HT-29 (cell line): ENCODE measurements around the gene PTPRT. TPM values are rescaled to one million over a fixed set of nuclear protein-coding genes. Genes with fewer than 3 reads are reported as not detected.
"Not testable (repeated sequence)": the region's sequence is repeated elsewhere in the genome, so short reads cannot be mapped to it uniquely, and the experiment has no call there.

Experiments used
- DNase-seq: peaks from one replicate; pipeline ENCODE4 v3.0.0-alpha.2; 2015; ENCODE audit warnings: low spot score
- total RNA-seq: library from RNA; depleted of rRNA; stranded (reverse); fragments of >200 nt; shearing (Covaris generic); gene quantifications from 2 replicates; pipeline ENCODE4 v1.2.3, GENCODE V29; 2014

Gene PTPRT
- total RNA-seq, 1 experiment from 2014 or later: not detected

DNA sequence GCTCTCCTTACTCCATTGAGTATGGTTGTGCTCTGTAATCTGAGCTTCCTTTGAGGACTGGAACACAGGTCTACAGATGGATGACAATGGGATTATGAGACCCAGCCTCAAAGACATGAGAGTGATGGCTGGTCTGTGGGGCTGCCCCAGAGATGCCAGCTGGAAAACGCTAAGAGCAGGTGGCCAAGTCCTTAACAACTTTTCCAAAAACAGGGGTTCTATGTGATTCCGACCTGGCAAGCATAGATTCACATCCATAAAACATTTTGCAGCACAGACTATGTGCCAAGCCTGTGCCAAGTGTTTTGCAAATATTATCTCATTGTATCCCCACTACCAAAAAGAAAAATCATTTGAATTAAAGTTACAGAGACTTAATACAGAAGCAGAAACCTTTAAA is 270.4 kb downstream of the PTPRT start:
- DNase-seq: no peak

DNA sequence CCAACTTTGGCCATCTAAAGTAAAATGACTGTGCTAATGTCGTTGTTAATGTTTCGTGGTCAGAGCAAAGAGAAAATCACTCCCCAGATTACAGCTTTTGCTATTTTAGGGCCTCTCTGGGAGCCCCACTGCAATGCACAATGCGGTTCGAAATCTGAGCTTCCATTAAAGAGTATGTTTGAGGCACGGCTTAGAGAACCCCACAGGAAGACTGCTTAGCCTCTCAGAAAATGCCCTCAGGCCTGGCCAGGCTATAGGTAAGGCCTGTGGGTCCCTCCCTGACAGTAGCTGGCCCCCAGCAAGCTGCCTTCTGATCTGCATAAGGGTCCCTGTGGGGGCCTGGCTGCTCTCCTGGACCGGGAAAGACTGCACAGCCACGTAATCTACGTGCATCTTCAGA is 274.6 kb downstream of the PTPRT start:
- no peak for DNase-seq

DNA sequence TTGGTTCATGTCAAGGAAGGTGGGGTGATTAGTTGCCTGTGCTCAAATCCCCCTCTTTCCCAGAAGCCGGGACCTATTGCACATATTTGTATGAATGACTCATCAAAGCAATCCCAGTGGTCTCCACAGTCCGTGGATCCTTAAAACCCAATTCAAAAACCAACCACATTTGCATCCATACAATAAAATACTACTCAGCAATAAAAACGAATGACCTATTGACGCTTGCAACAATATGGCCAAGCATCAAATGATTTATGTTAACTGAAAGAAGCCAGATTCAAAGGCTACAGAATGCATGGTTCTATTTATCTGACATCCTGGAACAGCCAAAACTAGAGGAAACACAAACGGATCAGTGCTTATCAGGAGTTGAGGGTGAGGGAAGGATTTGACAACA is 275.4 kb downstream of the PTPRT start:
- DNase-seq: no peak

DNA sequence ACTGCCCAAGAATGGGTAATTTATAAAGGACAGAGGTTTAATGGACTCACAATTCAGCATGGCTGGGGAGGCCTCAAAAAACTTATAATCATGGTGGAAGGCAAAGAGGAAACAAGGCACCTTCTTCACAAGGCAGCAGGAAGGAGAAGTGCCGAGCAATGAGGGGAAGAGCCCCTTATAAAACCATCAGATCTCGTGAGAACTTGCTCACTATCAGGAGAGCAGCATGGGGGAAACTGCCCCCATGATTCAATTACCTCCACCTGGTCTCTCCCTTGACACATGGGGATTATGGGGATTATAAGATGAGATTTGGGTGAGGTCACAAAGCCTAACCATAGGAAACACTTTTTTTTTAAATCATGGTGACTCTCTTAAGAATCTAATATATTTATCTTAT is 278.9 kb downstream of the PTPRT start:
- DNase-seq: not testable (repeated sequence)

DNA sequence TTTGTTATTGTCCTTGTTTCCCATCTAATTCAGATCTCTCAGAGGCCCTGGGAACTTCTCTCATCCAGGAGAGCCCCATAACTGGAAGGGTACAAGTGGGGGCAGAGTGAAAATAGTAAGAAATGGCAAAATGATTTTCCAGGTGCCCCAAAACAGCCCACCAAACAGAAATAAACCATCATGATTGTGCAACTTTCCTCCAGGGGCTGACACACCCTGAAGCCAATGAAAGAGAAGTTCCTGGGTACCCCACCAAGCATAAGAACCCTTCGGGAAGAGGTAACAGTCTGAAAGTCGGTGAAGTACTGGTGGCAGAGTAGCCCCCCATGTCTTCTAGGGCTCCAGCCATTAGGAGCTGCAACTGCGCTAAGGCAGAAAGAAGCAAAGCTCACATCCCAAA is 282.0 kb downstream of the PTPRT start:
- no peak for DNase-seq

DNA sequence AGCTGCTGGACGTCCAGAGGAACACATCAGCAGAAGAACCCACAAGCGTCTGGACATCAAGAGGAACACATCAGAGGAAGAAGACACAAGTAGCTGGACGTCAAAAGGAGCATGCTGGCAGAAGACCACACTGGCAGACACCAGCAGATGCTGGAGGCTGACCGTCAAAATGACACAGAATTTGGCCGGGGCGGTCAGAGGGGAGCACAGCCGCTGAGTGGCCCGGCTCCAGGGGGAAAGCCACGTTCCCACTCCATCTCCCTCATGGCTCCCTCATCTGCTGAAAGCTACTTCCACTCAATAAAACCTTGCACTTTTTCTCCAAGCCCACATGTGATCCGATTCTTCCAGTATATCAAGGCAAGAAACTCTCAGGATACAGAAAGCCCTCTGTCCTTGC is 283.6 kb downstream of the PTPRT start:
- no peak for DNase-seq

DNA sequence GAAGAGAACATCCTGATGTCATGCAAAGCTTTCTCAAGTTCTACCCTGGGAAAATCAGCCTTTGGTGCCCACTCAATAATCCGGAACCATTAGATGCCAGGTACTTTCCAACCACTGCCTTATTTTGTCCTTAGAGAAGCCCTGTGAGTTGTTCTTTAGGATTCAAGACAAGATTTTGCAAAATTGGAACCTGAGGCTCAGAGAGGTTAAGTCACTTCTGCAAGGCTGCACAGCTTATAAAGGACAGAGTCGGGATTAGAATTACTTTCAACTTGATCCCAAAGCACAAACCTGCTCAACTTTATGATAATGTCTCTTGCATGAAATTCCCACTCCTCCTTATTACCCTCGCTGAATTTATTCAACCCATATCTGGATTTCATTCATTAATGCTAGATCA is 287.2 kb downstream of the PTPRT start:
- no peak for DNase-seq

DNA sequence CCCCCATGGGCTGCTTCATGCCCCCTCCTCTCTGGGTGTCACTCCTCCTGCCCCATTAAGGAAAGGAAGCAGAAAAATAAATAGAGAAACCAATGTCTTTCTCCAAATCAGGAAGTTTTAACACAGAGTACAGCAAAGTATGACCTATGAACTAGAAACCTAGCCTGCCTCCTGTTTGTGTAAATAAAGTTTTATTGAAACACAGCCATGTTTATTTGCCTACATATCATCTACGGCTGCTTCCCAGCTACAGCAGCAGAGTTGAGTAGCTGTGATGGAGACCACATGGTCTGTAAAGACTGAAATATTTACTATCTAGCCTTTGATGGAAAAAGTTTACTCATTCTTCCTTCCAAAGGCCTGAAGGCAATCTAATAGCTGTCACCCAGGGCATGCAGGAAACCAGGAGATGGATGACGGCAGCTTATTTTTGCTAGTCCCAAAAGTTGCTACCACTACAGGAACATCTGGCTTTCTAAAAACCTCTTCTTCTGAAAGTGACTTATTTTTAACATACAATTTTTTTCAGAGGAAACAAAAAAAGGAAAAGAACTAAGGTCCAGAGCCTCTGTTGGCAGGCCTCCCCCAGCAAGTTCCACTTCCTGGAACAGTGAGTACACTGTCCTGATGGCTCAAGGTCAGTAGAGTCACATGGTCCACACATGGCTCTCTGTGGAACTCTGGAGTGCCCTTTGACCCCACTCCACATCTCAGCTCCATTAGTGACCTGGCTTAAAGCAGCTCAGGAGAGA is 287.8 kb downstream of the PTPRT start:
- DNase-seq: no peak

DNA sequence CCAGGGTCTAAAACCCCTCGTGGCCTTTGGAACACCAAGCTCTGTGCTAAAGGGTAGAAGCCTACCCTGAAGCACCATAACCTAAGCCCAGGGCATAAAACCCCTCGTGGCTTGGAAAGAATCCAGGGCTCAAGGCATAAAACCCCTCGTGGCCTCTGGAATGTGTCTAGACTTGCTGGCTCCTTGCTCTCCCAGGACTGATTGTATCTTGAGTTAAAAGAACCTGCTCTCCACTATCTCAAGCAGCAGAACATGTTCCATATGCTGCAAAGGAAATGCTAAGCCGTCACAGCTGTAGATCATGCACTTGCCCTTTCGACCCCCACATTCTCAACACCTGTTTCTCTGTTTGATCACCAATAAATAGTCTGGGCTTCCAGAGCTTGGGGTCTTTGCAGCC is 288.9 kb downstream of the PTPRT start:
- not testable (repeated sequence) for DNase-seq

DNA sequence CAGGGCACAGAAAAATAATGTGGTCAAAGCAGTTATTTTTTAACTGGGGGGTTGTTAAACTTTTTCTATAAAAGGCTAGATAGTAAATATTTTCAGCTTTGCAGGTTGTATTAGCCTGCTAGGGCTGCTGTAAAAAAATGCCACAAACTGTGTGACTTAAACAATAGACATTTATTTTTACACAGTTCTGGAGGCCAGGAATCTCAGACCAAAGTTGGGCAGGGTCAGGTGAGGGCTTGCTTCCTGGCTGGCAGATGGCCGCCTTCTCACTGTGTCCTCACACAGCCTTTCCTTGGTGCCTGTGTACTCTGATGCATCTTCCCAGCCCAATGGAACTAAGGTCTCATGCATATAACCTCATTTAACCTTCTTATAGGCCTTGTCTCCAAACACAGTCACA is 294.7 kb downstream of the PTPRT start:
- DNase-seq: no peak

DNA sequence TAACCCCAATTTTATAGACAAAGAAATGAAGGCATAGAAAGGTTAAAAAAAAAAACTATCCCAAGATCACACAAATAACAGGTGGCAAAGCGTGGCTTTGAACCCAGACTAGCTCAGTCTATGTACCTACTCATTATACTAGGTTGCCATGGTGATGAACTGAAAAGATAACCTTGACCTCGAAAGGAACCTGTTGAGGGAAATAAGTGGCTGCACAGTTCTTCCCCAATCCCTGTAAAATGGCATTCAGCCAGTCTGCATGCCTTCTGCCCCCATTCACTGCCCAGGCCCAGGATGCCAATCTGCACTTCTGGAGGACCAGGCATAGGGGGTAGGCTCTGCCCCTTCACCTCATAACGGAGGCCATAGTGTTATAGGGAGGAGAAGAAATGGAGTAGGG is 295.2 kb downstream of the PTPRT start:
- DNase-seq: no peak

DNA sequence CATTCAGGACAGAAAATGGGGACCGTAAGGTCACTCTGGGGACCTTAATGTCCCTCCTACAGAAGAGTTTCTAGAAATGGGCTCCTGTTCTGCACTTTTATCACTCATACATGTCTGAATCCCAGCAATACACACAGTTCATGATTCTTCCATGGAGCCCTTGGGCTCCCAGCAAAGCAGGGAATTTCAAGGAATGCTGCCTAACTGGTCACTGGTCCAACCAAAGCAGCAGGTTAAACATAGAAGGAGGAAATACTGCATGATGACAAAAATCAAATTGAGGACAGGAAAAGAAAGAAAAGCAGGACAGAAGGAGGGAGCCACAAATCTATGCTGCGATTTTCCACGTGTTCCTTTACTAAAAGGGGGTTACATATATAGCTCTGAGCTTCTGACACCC is 300.2 kb downstream of the PTPRT start:
- no peak for DNase-seq

DNA sequence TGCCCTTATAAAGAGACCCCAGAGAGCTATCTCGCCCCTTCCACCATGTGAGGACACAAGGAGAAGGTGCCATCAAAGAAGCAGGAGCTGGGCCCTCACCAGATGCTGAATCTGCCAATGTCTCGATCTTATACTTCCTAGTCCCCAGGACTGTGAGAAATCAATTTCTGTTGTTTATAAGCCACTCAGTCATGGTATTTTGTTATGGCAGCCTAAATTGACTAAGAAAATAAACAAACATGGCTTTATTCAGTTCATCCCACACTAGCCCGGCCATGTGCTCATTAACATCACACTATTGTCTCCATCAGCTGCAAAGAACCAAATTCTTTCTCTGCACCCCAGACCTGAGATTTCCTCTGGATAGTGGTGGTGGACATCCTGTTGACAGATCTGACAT is 302.4 kb downstream of the PTPRT start:
- no peak for DNase-seq

DNA sequence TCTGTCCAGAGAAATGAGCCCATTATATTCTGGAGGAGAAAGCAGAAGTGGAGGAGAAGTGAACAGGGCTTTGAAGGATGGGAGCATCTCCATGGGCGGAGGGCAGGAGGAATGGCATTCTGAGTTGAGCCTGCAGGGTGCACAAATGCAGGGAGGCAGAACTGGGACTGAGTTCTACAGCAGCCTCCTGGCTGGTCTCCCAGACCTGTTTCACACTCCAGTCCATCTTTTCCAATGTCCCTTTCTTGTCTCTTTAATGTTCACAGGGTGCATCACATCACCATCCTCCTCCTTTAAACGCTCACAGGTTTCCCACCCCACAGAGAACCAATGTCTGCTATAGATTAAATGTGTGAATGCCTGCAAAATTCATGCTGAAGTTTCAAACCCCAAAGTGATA is 302.9 kb downstream of the PTPRT start:
- DNase-seq: no peak

DNA sequence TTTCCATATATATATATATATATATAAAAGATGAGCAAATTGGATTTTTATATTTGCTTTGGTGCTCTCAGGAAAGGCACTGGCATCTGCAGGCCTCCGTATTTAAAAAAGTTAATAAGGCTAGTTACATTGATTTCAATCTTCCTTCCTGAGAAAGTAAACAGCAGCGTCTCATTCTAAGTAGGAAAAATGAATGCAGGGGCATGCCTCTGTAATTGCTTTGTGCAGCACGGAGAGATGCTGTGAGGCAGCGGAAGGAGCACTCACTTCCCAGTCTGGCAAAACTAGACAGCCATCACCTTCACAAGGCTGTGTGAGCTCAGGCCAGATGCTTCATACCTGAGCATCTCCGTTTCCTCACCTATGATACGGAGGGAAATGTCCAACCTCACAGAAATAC is 303.7 kb downstream of the PTPRT start:
- no peak for DNase-seq

DNA sequence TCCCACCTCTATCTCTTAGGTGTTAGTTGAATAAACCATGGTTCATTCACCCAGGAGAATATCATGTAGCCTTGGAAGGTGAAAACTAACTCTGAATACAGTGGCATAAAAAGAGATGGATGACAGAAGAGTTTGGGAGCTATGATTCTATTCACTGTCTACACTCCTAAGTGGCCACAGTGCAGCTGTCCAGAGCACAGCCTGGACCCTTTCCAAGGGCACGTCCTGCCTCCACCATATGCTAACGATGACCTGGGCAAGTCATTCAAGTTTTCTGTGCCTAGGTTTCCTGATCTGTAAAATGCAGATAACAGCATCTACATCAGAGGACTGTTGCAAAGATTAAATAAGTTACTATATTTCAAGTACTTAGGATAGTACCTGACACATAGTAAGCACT is 314.1 kb downstream of the PTPRT start:
- no peak for DNase-seq

DNA sequence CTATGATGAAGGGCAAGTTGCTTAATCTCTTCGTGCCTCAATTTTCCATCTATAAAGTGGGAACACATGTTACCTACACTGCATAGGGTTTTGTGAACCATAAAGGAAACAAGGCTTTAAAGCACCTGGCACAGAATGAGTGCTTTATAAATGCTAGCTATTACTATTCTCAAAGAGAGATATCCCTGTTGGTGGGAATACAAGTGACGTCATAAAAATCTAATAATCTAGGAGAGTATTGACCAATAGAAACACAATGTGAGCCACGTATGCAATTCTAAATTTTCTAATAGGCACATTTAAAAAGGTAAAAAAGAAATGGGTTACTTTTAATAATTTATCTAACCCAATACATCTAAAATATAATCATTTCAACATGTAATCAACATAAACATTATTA is 316.4 kb downstream of the PTPRT start:
- no peak for DNase-seq

DNA sequence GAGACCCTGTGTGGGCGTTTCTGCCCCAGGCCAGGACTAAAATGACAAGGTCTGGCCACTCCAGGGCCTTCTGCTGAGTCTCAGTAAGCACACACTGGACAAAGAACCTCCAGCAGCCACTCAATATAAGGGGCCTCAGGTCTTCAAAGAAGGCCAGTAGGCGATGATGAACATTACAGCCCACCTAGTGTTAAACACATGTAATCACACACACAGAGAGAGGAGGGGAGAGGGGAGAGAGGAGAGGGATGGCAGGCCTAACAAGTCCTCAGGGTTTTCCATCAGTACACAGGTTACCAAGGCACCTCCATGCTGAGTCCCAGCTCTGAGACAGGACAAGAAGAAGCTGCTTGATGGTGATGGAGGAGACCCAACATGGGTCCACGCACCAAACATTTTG is 325.6 kb downstream of the PTPRT start:
- no peak for DNase-seq

DNA sequence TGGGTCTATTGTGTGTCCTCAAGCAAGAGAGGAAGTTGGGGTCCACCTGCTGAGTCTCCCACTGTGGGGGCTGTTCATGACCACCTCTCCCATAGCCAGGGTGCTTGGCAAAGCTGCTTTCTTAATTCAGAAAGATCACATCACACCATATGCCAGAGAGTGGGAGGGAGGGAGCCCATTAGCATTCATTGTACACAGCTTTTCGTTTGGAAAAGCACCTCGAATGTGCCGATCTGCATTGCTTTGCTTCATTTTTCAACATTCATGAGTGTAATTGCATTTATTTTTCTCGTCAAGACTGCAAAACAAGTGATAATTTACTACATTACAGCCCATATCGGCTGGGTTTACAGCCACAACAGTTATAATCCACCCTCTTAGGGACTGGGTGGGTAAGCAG is 327.3 kb downstream of the PTPRT start:
- no peak for DNase-seq

DNA sequence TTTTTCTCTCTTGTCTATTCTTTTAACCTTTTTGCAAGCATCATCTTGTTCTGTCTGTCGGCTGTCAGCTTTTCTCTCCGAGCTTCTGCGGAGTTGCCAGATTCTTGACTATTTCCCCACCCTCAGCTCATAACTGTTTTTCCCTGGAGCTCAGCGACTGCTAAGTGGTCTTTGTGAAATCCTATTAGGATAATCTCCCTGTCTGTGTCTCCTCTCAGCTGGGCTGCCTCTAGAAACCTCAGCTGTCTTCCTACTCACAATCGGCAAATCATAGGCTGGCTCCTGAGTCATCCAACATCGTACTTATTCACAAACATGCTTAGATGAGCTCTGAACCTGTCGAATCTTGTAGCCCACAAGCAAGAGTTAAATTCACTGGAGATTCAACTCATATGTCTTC is 332.3 kb downstream of the PTPRT start:
- no peak for DNase-seq

DNA sequence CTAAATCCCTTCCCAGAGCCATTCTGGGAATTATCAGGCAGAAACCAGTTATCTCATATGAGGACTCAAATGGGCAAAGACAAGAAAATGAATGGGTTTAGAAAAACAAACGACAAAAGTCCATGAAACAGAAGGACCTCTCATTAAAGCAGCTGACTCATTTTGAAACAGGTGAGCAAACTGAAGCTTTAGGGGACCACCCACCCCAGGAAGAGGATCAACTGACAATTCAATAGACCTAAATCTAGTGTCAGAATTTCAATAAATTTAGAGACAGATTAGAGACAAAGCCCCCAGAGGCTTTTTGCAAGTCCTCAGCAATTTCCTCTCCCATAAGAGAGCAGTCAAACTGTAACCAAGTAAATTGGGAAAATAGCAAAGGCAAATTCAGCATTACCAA is 333.8 kb downstream of the PTPRT start:
- no peak for DNase-seq

DNA sequence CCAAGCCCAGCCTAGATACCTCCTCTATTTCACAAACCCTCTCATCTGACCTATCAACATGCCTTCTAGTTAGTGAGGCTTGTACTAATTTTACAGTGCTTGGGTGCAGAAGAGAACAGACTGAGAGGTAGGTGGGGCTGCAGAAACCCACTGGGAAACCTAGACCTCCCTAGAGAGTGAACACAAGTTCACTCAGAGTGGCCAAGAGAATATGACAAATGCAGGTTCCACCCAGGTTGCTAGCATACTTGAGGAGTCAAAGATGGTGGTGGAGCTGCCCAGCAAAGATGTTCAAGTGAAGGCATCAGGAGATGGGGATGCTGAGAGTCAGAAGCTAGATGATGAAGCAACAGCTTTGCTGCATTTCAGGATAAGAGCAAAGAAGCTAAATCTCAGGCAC is 337.0 kb downstream of the PTPRT start:
- DNase-seq: no peak

DNA sequence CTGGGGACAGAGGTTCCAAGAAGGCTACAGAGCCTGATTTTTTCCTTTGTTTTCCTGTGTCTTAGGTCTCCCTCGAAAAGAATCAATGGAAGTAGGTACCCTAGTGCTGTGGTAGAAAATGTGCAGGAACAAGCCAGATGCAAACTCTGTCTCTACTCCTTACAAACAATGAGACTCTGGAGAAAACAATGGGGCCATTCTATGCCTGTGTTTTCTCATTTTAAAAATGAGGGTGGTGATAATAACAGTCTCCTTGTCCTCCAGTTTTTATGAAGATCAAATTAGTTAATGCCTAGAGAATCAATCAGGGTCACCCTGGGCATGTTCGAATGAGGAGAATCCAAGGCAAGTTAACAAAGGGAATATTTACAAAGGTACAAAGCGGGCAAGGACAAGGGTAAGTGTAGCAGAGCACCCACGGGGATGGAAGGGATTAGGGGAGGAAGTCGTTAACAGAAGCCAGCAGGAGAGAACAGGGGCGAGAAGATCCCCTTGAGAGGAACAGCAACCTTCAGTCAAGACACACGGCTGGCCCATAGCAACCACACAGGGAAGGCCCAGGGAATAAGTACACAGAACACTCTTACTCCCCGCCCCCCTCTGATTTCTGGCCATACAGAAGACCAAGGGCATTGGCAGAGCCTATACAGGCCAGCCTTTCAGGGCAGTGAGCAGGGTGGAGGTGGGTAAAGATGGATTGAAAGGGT is 342.8 kb downstream of the PTPRT start:
- no peak for DNase-seq

DNA sequence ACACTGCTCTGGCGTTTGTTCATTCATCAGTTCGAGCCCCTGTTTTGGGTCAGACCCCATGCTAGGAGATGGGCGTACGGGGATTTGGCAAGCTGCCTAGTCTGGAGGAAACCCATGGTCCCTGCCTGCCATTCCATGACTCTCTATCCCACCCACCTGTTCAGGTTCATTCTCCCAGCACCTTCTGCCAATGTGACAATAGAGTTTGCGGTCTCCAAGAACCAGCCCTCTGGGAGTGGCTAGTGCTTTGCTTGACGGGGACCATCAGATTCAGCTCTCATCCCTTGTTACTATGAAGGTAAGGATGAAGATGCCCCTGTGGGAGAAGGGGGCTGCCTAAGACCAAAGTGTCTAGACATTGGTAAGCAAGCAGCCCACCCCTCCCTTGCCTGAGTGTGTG is 345.0 kb downstream of the PTPRT start:
- DNase-seq: no peak
